ENCODE results near the gene CIPC. TPM values are rescaled to one million over a fixed set of nuclear protein-coding genes. Genes with fewer than 3 reads are reported as not detected.

CIPC gene
- polyA plus RNA-seq, 6 donors from 2014 or later = 7.8 to 16.3 (median 12.7) TPM

GRCh38 chr14:77144412-77145115 is 46.5 kb downstream of the CIPC start:
- Mint-ChIP-seq H3K4me1 (peaks cover 19 to 26% (median 23%) of the 10 kb centered on the region in 3 donors), H3K9me3 (peaks cover 0 to 4% (median 0%) of the 10 kb centered on the region in 7 donors), H3K4me3 (no peak overlapping the region), H3K36me3 (no peaks in the 10 kb centered on the region), H3K27me3 (peaks cover 61 to 79% (median 79%) of the 10 kb centered on the region in 3 donors), H3K27ac (no peak overlapping the region)
- ATAC-seq (ENCODE audit: low read depth in 2 of 2) = no peak
- DNase-seq = no peak

GRCh38 chr14:77145975-77146740 is 48.1 kb downstream of the CIPC start:
- H3K4me3 Mint-ChIP-seq = no peak overlapping the region
- H3K4me1 Mint-ChIP-seq = peaks cover 8 to 13% (median 12%) of the 10 kb centered on the region in 3 donors
- peaks cover 0 to 4% (median 0%) of the 10 kb centered on the region in 7 donors for H3K9me3 Mint-ChIP-seq
- H3K36me3 Mint-ChIP-seq = no peaks in the 10 kb centered on the region
- H3K27me3 Mint-ChIP-seq = peaks cover 58 to 71% (median 66%) of the 10 kb centered on the region in 3 donors
- DNase-seq (no peak), ATAC-seq (ENCODE audit: low read depth in 2 of 2) (no peak)
- H3K27ac Mint-ChIP-seq = no peak overlapping the region

- no peak overlapping the region for H3K27ac Mint-ChIP-seq
- no peaks in the 10 kb centered on the region for H3K36me3 Mint-ChIP-seq
- ATAC-seq (ENCODE audit: low read depth in 2 of 2) (no peak), DNase-seq (no peak)
- peaks cover 0 to 4% (median 0%) of the 10 kb centered on the region in 7 donors for H3K9me3 Mint-ChIP-seq
- peaks cover 58 to 66% (median 63%) of the 10 kb centered on the region in 3 donors for H3K27me3 Mint-ChIP-seq
- H3K4me3 Mint-ChIP-seq = no peak overlapping the region
- no peaks in the 10 kb centered on the region for H3K4me1 Mint-ChIP-seq
These were observed 50.6 kb downstream of the CIPC start for GRCh38 chr14:77148510-77149231.

DNA sequence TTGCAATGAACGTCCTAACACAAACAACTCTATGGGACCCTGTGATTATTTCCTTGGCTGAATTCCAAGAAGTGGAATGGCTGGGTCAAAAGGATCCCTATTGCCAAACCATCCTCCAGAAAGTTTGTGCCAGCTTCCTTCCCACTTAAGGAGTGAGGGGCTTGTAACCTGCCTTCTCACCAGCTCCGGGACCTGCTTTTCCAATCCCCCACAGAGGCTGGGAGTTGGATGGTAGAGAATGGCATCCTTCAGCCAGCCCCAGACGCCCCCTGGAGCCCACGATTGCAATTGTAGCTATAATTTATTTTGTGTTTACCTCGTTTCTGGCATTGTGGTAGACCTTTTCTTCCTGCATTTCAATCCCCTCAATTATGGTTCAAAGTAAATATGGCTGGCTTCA is 53.2 kb downstream of the CIPC start:
- ATAC-seq (ENCODE audit: low read depth in 2 of 2) = no peak
- Mint-ChIP-seq H3K36me3 (no peaks in the 10 kb centered on the region), H3K9me3 (peaks cover 0 to 7% (median 0%) of the 10 kb centered on the region in 7 donors)

DNA sequence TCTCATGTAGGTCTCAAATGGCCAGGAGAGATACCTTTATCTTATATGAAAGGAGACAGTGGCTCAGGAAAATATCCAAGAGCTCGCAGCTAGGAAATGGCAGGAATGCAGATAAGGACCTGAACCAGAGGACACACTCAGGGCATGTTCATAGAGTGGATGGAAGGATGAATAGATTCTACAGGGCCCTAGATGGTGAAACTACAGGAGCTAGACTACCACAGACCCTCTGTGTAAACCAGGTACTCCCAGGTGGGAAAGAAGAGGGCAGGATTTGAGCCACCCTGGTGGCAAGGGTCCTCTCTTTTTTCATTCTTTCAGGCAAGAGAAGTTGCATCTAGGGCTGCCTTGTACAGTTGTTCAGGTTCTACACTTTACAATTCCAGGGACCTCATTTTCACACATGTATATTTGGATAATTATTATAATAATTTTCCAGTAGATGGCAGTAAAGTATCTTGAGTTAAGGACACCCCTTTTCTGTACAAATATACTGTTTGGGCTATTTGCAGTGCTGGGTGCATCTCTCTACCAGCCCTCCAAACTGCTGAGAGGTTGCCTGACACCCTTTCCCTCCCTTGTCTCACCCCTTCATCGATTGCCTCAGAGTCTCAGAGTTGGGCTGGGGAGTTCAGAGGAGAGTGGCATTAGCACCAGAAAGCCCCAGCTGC is 54.0 kb downstream of the CIPC start:
- H3K27ac Mint-ChIP-seq = peak overlapping the region in 1 of 6 donors; percentile 6
- peaks cover 48 to 70% (median 61%) of the 10 kb centered on the region in 3 donors for H3K27me3 Mint-ChIP-seq
- ATAC-seq (ENCODE audit: low read depth in 2 of 2) = peak; percentile 63 to 75
- no peak for DNase-seq
- H3K4me3 Mint-ChIP-seq = no peak overlapping the region
- H3K9me3 Mint-ChIP-seq = peaks cover 0 to 7% (median 0%) of the 10 kb centered on the region in 7 donors
- H3K4me1 Mint-ChIP-seq = no peaks in the 10 kb centered on the region
- no peaks in the 10 kb centered on the region for H3K36me3 Mint-ChIP-seq

More for the DNA sequence above, 53.2 kb downstream of the CIPC start:
- H3K4me3 Mint-ChIP-seq = no peak overlapping the region
- H3K27ac Mint-ChIP-seq = peak overlapping the region in 1 of 6 donors; percentile 49
- no peaks in the 10 kb centered on the region for H3K4me1 Mint-ChIP-seq
- no peak for DNase-seq
- peaks cover 54 to 65% (median 63%) of the 10 kb centered on the region in 3 donors for H3K27me3 Mint-ChIP-seq

GRCh38 chr14:77153802-77154201 is 55.7 kb downstream of the CIPC start:
- peaks cover 48 to 74% (median 69%) of the 10 kb centered on the region in 3 donors for H3K27me3 Mint-ChIP-seq
- H3K4me3 Mint-ChIP-seq = no peak overlapping the region
- H3K36me3 Mint-ChIP-seq = peaks cover 0 to 8% of the 10 kb centered on the region in 2 donors
- peaks cover 0 to 3% (median 0%) of the 10 kb centered on the region in 7 donors for H3K9me3 Mint-ChIP-seq
- H3K27ac Mint-ChIP-seq = no peak overlapping the region
- peaks cover 0 to 4% (median 0%) of the 10 kb centered on the region in 3 donors for H3K4me1 Mint-ChIP-seq
- ATAC-seq (ENCODE audit: low read depth in 2 of 2) (no peak), DNase-seq (no peak)

GRCh38 chr14:77154421-77154820 is 56.4 kb downstream of the CIPC start:
- H3K27me3 Mint-ChIP-seq = peaks cover 49 to 74% (median 69%) of the 10 kb centered on the region in 3 donors
- no peak overlapping the region for H3K4me3 Mint-ChIP-seq
- peaks cover 0 to 4% (median 0%) of the 10 kb centered on the region in 3 donors for H3K4me1 Mint-ChIP-seq

DNA sequence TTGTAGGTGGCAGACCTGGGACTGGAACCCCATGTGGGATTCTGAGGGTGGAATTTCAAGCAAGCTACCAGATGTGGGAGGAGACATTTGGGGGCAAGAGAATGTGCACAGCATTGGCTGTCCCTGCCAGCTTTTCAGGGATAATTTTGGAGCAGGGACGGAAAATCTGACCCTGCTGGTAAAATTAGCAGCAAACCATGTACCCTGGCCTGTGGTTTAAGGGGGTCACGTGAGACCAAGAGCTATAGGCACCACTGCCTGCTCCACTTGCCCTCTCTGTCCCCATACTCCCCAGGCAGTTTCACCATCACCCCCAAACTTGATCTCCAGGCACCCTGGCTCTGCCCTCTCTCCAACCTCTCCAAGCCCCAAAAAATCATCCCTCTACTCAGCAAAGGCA is 57.0 kb downstream of the CIPC start:
- Mint-ChIP-seq H3K36me3 (peaks cover 0 to 12% of the 10 kb centered on the region in 2 donors), H3K4me3 (no peak overlapping the region), H3K9me3 (peaks cover 0 to 3% (median 0%) of the 10 kb centered on the region in 7 donors), H3K27me3 (peaks cover 46 to 74% (median 66%) of the 10 kb centered on the region in 3 donors), H3K27ac (no peak overlapping the region), H3K4me1 (peaks cover 0 to 4% (median 0%) of the 10 kb centered on the region in 3 donors)
- ATAC-seq (ENCODE audit: low read depth in 2 of 2) (no peak), DNase-seq (no peak)

More at GRCh38 chr14:77154421-77154820, 56.4 kb downstream of the CIPC start:
- Mint-ChIP-seq H3K9me3 (peaks cover 0 to 3% (median 0%) of the 10 kb centered on the region in 7 donors), H3K27ac (no peak overlapping the region), H3K36me3 (peaks cover 0 to 12% of the 10 kb centered on the region in 2 donors)
- DNase-seq (no peak), ATAC-seq (ENCODE audit: low read depth in 2 of 2) (no peak)

GRCh38 chr14:77157740-77158139 is 59.7 kb downstream of the CIPC start:
- Mint-ChIP-seq H3K4me3 (no peak overlapping the region), H3K27ac (peak overlapping the region in 1 of 6 donors; percentile 24), H3K9me3 (peaks cover 0 to 3% (median 0%) of the 10 kb centered on the region in 7 donors), H3K36me3 (peaks cover 0 to 12% of the 10 kb centered on the region in 2 donors), H3K27me3 (peaks cover 46 to 78% (median 71%) of the 10 kb centered on the region in 3 donors), H3K4me1 (peaks cover 0 to 4% (median 0%) of the 10 kb centered on the region in 3 donors)
- DNase-seq (no peak), ATAC-seq (ENCODE audit: low read depth in 2 of 2) (no peak)

DNA sequence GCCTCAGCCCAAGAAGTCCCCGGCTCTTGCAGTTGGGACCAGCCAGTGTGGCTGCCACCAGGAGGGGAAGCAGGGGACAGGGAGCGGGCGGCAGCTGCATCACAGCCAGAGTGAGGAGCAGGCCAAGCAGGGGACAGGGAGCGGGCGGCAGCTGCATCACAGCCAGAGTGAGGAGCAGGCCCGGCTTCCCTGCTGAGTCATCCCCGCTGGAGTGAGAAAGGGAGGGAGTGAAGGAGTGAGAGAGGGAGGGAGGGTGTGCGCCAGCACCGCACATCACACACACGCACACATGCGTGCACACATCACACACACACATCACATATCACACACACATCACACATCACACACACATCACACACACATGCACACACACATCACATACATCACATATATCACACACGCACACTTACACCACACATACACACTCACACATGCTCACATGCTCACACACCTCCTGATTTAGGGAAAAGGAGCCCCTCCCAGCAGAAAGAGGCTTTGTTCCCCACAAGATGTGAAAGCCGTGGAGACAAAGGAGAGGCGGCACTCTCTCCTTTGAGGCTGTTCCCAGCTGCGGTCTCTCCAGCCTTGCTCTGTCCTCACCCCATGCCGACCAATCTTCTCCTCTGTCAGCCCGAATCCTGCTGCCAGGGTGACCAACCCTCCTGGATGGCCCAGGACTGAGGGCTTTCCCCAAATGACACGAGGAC is 60.3 kb downstream of the CIPC start:
- Mint-ChIP-seq H3K4me1 (peaks cover 0 to 4% (median 0%) of the 10 kb centered on the region in 3 donors), H3K4me3 (no peak overlapping the region), H3K9me3 (peaks cover 0 to 3% (median 0%) of the 10 kb centered on the region in 7 donors), H3K27ac (no peak overlapping the region), H3K27me3 (peaks cover 41 to 73% (median 71%) of the 10 kb centered on the region in 3 donors), H3K36me3 (peaks cover 0 to 12% of the 10 kb centered on the region in 2 donors)
- ATAC-seq (ENCODE audit: low read depth in 2 of 2) (no peak), DNase-seq (no peak)

DNA sequence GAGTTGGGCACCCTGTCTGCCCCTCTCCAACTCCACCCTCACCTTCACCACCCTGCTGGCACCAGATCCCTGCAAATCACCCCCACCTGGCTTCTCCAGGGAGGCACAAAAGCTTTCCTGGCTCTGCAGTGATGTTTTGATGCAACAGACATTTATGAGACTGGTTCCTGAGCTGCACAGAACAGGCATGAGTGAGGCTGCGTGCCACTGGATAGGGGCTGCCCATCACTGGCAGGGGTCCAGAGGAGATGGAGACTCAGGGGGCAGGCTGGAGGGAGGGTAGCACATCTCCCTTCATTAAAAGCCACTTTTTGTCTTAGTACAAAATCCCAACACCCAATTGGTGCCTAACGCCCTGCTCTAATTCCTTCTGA is 60.8 kb downstream of the CIPC start:
- H3K36me3 Mint-ChIP-seq = peaks cover 0 to 12% of the 10 kb centered on the region in 2 donors
- H3K27ac Mint-ChIP-seq = no peak overlapping the region
- ATAC-seq (ENCODE audit: low read depth in 2 of 2) (no peak), DNase-seq (no peak)
- H3K4me3 Mint-ChIP-seq = no peak overlapping the region
- H3K4me1 Mint-ChIP-seq = peaks cover 0 to 4% (median 0%) of the 10 kb centered on the region in 3 donors
- peaks cover 0 to under 1% (median 0%) of the 10 kb centered on the region in 7 donors for H3K9me3 Mint-ChIP-seq
- peaks cover 39 to 69% (median 68%) of the 10 kb centered on the region in 3 donors for H3K27me3 Mint-ChIP-seq

DNA sequence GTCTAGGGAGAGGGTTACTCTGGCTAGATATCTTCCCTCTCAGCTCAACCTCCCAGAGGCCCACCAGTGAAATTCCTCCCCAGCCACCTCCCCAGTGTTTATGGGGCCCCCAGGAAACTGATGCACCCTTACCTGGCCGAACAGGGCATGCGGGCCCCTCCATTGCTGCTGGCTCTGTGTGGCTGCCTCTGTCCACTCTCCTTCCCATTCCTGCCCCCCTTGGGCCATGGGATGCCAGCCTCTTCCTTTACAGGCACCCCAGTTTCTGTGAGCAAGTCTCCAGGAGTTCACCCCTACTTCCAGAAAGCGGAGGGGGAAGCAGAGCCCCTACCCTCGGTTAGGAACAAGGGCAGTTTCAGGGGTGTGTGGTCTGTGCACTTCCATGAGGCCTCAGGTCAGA is 63.0 kb downstream of the CIPC start:
- Mint-ChIP-seq H3K4me1 (peaks cover 0 to 4% (median 0%) of the 10 kb centered on the region in 3 donors), H3K4me3 (no peak overlapping the region), H3K36me3 (peaks cover 0 to 12% of the 10 kb centered on the region in 2 donors), H3K27ac (no peak overlapping the region), H3K9me3 (no peaks in the 10 kb centered on the region), H3K27me3 (peaks cover 36 to 55% (median 55%) of the 10 kb centered on the region in 3 donors)
- ATAC-seq (ENCODE audit: low read depth in 2 of 2) = no peak
- DNase-seq = no peak

Data from naive B cell (primary cell).